AG09309 (cell line): ENCODE results near the gene PGAM1.

ENCODE experiments used
- DNase-seq: peaks from one replicate; pipeline ENCODE4 v3.0.0-alpha.2; 2010; ENCODE audit warnings: low read depth
- H3K4me3 ChIP-seq: 2 replicates; pipeline ENCODE4 v1.5.1; 2011; ENCODE audit warnings: mild to moderate bottlenecking, low read depth, low read length, moderate library complexity; ENCODE audit not compliant: control insufficient read depth
- TF ChIP-seq, protein P1 (sequence below): IDR thresholded peaks from 2 replicates; pipeline ENCODE4 v1.5.1; 2011; ENCODE audit warnings: mild to moderate bottlenecking, low read depth, low read length, inconsistent platforms; ENCODE audit not compliant: insufficient read depth, control insufficient read depth; ENCODE audit errors: missing control alignments

The PGAM1 gene

DNA sequence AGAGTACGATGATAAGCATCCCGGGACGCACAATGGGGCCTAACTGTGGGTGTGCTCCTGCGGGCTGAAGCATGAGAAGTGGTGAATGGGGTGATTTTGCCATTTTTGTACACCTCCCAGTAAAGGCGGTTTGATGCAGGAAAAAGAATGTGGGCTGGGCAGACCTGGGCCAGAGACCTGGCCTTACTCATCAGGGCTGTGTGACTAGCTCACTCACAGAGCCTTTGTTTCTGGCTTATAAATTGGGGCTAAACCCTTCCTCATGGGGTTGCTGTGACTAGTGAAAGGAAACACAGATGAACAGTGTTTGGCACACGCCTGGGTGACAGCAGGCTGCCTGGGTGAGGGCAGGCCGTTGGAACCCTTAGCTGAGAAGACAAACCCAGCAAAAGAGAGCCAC lies 42.8 kb upstream of the PGAM1 start:
- no peak for DNase-seq
- H3K4me3 ChIP-seq, result no peak overlapping the region
- TF ChIP-seq, protein P1, sequence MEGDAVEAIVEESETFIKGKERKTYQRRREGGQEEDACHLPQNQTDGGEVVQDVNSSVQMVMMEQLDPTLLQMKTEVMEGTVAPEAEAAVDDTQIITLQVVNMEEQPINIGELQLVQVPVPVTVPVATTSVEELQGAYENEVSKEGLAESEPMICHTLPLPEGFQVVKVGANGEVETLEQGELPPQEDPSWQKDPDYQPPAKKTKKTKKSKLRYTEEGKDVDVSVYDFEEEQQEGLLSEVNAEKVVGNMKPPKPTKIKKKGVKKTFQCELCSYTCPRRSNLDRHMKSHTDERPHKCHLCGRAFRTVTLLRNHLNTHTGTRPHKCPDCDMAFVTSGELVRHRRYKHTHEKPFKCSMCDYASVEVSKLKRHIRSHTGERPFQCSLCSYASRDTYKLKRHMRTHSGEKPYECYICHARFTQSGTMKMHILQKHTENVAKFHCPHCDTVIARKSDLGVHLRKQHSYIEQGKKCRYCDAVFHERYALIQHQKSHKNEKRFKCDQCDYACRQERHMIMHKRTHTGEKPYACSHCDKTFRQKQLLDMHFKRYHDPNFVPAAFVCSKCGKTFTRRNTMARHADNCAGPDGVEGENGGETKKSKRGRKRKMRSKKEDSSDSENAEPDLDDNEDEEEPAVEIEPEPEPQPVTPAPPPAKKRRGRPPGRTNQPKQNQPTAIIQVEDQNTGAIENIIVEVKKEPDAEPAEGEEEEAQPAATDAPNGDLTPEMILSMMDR, result no peak

- no peak overlapping the region for H3K4me3 ChIP-seq
- no peak for DNase-seq
- TF ChIP-seq, protein P1, result no peak
These were observed 41.8 kb upstream of the PGAM1 start for GRCh38 chr10:97384156-97384555.

DNA sequence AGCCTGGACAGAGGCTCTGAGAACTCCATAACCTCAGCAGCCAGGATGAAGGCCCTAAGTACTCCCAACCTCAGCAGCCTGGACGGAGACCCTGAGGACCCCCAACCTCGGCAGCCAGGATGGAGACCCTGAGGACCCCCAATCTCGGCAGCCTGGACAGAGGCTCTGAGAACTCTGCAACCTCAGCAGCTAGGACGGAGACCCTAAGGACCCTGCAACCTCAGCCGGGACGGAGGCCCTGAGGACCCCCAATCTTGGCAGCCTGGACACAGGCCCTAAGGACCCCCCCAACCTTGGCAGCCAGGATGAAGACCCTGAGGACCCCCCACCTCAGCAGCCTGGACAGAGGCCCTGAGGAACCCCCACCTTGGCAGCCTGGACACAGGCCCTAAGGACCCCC lies 41.4 kb upstream of the PGAM1 start:
- no peak overlapping the region for H3K4me3 ChIP-seq
- no peak for DNase-seq
- TF ChIP-seq, protein P1, result no peak

DNA sequence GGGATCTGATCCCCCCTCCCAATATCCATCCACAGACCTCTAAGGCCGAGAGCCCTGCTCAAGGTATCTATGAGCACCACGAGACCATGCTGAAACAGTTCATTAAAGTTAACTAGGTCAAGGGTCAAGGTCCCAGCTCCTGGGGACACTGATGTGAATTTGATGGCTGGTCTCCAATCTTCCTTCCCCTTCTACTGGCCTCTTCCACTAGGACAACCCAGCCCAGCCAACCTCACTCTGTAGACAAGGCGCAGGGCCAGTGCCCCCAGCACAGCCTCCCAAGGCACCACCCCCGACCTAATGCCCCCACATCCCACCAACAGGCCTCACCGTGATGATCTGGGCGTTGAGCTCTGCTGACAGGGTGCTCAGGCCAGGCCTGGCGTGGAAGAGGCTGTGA lies 40.4 kb upstream of the PGAM1 start:
- DNase-seq, result no peak
- TF ChIP-seq, protein P1, result no peak
- H3K4me3 ChIP-seq, result no peak overlapping the region

- DNase-seq, result no peak
- H3K4me3 ChIP-seq, result no peak overlapping the region
- TF ChIP-seq, protein P1, result no peak
These were observed 37.8 kb upstream of the PGAM1 start for GRCh38 chr10:97388152-97388551.

DNA sequence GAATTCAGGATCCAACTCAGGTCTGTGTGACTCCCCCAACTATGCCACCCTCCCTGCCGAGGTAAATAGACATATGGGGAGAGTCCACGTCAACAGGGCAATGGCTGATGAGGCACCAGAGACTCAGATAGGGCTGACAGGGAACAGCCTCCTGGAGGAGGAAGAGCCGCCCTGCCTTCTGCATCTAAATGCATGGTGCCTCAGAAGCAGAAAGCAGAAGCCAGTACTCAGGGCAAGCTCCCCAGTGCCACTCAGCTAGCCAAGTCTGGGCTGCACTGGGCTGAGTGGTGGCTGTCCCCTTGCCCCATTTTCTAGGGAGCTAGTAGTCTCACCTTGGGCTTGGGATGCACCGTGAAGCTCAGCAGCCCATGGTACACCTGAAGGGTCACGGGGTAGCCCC lies 35.9 kb upstream of the PGAM1 start:
- DNase-seq, result no peak
- no peak overlapping the region for H3K4me3 ChIP-seq
- TF ChIP-seq, protein P1, result no peak

DNA sequence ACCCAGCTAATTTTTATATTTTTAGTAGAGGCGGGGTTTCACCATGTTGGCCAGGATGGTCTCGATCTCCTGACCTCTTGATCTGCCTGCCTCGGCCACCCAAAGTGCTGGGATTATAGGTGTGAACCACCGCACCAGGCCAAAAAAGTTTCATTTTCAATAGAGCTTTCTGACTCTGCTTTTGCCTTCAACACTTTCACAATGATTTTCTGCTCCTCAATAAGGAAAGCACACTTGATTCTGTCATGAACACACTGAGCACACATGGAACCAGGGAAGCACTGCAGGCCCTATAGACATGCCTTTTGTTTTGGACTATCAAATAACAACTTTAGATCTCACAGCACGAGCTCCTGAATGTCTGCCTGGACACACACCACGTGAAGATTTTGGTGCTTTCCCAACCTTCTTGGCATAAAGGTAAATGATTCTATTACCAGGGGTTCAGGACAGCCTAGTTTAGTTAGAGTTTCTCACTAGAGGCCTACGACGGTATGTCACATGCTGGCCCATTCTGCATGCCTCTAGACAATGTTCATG lies 32.9 kb upstream of the PGAM1 start:
- TF ChIP-seq, protein P1, result no peak
- no peak overlapping the region for H3K4me3 ChIP-seq
- DNase-seq, result no peak
